Loucy (cell line): ENCODE measurements around the gene LRRTM4.

Experiments
- EZH2phosphoT487 ChIP-seq: fragments of 200-600 bp; IDR thresholded peaks from 2 replicates; pipeline ENCODE4 v1.6.1; 2018; ENCODE audit warnings: antibody characterized with exemption, mild to moderate bottlenecking, moderate library complexity, borderline replicate concordance
- TF ChIP-seq, protein P1 (sequence below): fragments of 200-600 bp; sonication (generic); conservative IDR thresholded peaks from 2 replicates; pipeline ENCODE4 v1.5.1; 2014; ENCODE audit warnings: mild to moderate bottlenecking, antibody characterized with exemption, low read length

DNA sequence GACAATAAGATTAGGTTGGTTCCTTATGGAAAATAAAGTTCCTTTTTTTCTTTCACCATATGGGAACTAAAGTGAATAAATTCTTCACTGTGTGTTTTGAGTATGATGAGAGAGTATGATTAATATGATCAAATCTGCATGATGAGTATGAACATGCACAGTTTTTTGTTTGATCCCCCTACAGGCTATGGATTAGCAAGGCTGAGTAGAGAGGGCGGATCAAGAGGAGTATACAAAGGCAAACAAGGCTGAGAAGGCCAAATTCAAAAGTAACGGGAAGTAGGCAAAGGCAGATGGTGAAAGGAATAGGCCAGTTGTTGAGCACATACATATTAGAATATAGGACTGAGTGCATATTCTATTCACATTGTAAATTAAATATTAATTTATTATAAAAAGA lies 508.2 kb downstream of the LRRTM4 start:
- TF ChIP-seq, protein P1, sequence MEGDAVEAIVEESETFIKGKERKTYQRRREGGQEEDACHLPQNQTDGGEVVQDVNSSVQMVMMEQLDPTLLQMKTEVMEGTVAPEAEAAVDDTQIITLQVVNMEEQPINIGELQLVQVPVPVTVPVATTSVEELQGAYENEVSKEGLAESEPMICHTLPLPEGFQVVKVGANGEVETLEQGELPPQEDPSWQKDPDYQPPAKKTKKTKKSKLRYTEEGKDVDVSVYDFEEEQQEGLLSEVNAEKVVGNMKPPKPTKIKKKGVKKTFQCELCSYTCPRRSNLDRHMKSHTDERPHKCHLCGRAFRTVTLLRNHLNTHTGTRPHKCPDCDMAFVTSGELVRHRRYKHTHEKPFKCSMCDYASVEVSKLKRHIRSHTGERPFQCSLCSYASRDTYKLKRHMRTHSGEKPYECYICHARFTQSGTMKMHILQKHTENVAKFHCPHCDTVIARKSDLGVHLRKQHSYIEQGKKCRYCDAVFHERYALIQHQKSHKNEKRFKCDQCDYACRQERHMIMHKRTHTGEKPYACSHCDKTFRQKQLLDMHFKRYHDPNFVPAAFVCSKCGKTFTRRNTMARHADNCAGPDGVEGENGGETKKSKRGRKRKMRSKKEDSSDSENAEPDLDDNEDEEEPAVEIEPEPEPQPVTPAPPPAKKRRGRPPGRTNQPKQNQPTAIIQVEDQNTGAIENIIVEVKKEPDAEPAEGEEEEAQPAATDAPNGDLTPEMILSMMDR, result no peak
- no peak for TF ChIP-seq EZH2phosphoT487
